SH-SY5Y (cell line): ENCODE results near the gene ADCY3.

Experiments used
- GATA2 ChIP-seq: IDR thresholded peaks from 2 replicates; pipeline ENCODE4 v1.6.1; 2011; ENCODE audit warnings: mild to moderate bottlenecking, low read depth, low read length
- GATA3 ChIP-seq: IDR thresholded peaks from 2 replicates; pipeline ENCODE4 v1.6.1; 2011; ENCODE audit warnings: low read depth, mild to moderate bottlenecking, low read length, moderate library complexity

GRCh38 chr2:24929230-24929629, 9.2 kb upstream of the ADCY3 start:
- TF ChIP-seq GATA2 (no peak), GATA3 (no peak)
